C4-2B (cell line): ENCODE data around the gene TANC1.

ENCODE experiments used
- H3K27ac ChIP-seq: fragments of 450-650 bp; 2 replicates; pipeline ENCODE4 v1.5.1; 2017
- ZFX ChIP-seq: fragments of 450-650 bp; IDR thresholded peaks from 2 replicates; pipeline ENCODE4 v1.6.1; 2017
- TF ChIP-seq, protein P1 (sequence below): fragments of 450-650 bp; conservative IDR thresholded peaks from 2 replicates; pipeline ENCODE4 v1.5.1; 2017; ENCODE audit warnings: mild to moderate bottlenecking

The TANC1 gene

DNA sequence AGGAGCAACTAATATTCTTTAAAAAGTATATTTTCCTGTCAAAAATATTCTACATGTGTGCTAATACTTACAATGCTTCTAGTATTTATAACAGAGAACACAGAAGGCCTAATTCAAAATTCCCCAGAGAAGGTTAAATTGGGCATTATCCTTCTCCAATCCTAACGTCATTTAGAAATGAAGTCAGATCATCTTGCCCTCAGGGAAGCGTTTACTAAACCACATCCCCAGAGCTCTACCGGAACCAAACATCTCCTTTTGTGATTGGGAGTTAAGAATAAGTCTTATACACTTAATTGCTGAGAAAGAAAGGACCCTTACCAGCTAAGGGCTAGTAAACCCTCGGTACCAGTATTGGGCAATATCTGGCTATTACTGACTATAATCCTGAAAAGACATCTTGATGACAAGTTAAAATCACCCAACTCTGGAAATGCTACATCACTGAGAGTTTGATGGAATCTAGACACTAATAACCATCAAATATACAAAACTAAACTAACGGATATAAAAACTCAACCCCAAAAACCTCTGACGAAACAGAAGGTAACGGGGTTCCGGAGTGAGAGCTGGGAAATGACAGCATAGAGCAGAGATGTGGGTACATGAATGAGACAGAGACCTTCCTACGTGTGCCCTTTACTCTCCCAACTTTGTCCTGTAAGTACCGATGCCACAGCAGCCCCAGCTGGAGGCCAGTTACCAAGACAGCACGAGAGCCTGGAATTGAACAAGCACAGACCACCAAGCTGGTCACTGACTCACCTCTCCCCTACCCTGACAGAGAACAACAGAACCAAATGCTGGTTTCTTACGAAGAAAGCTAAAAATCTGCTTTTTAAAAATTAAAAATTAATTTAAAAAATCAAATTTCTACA is 283.1 kb downstream of the TANC1 start:
- TF ChIP-seq, protein P1, sequence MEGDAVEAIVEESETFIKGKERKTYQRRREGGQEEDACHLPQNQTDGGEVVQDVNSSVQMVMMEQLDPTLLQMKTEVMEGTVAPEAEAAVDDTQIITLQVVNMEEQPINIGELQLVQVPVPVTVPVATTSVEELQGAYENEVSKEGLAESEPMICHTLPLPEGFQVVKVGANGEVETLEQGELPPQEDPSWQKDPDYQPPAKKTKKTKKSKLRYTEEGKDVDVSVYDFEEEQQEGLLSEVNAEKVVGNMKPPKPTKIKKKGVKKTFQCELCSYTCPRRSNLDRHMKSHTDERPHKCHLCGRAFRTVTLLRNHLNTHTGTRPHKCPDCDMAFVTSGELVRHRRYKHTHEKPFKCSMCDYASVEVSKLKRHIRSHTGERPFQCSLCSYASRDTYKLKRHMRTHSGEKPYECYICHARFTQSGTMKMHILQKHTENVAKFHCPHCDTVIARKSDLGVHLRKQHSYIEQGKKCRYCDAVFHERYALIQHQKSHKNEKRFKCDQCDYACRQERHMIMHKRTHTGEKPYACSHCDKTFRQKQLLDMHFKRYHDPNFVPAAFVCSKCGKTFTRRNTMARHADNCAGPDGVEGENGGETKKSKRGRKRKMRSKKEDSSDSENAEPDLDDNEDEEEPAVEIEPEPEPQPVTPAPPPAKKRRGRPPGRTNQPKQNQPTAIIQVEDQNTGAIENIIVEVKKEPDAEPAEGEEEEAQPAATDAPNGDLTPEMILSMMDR, result no peak
- no peak for TF ChIP-seq ZFX

DNA sequence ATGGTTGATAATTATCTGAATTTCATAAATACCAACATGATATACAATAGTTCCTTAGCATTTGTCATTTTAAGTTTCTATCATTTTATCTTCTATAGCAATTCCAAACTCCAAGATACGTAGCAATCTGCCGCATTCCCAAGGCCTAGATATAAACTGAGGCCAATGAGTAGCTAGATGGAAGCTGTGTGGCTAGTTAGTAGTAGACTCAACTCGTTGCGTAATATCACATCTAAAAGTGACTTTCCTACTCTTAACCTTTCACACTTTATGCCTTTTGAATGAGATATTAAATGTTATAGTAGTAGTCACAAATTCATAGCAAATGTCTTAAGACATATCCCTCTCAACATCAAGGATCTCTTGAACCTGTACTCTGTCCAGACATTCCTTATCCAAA is 284.5 kb downstream of the TANC1 start:
- no peak overlapping the region for H3K27ac ChIP-seq
- TF ChIP-seq, protein P1, result no peak
- no peak for TF ChIP-seq ZFX

More for the DNA sequence above, 283.1 kb downstream of the TANC1 start:
- no peak overlapping the region for H3K27ac ChIP-seq

DNA sequence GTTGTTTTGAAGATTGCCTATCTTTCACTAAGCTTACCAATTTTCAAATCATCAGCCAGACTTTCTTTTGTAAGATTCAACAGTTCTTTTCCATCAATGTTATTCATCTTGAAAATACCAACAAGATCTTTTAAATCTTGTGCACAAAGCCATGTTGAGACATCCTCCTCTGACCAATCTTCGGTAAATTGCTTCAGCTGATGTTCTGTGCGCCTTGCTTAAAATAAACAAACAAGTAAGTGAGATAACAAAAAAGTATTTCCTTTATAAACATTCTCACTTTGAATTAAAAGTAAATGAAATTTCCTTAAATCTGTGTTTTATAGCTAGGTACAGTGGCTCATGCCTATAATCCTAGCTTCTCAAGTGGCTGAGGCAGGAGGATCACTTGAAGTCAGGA is 287.7 kb downstream of the TANC1 start:
- H3K27ac ChIP-seq, result no peak overlapping the region
- no peak for TF ChIP-seq ZFX
- TF ChIP-seq, protein P1, result no peak

DNA sequence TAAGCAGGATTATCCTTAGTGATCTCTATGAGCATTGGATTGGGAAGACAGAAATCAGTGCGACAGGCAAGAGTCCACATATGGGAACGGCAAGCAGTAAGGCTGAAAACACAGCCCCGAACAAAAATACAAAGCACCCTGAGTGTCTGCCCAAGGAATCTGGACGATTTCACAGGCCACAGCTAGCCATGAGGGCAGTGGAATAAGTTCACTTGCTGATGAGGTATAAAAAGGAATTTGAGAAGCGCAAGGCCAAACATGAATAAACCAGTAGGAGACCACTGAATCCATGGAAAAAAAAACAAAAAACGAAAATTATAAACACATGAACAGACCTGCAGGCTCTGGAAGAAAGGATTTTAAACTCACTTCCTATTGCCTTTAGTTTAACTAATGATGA is 293.8 kb downstream of the TANC1 start:
- no peak for TF ChIP-seq ZFX
- TF ChIP-seq, protein P1, result no peak
- H3K27ac ChIP-seq, result no peak overlapping the region

DNA sequence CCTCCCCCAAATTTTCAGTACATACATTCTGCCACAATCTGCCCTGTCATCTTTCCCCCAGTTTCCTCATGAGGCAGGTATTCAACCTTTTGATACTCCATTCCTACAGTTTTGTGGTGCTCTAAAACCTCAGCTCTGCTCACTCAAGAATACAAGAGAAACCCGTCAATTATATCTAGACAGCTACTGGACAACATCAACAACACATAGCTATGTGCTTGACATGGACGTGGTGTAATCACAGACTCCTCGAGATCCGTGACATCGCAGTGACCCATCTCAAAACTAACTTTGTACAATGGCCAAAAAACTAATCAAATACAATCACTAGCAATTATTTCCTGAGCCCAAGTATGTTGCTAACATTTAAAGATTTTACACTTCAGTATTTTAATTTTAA is 294.5 kb downstream of the TANC1 start:
- TF ChIP-seq ZFX, result no peak
- TF ChIP-seq, protein P1, result no peak
- no peak overlapping the region for H3K27ac ChIP-seq

DNA sequence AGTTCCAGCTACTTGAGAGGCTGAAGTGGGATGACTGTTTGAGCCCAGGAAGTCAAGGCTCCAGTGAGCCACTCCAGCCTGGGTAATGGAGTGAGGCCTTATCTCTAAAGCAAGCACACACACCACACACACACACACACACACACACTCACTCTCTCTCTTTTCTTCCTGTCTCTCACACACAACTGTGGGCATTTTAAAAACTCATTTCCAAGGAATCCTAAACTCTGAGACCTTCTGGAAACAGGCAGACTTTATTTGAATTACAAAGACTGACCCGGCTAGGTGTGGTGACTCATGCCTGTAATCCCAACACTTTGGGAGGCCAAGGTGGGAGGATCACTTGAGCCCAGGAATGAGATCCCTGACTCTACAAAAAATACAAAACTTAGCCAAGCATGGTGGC is 296.7 kb downstream of the TANC1 start:
- no peak overlapping the region for H3K27ac ChIP-seq
- TF ChIP-seq, protein P1, result no peak

DNA sequence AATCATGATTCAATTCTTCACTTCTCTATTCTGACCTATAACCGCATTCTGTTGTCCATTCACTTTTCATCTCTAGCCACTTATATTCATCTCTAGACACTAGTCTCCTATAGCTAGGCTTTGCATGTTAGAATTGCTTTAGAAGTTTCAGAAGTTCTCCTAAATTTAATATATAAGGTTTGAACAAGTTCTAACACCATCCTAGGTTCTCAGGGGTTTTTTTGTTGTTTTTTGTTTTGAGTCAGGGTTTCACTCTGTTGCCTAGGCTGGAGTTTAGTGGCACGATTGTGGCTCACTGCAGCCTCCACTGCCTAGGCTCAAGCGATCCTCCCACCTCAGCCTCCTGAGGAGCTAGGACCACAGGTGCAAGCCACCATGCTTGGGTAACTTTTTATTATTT is 298.1 kb downstream of the TANC1 start:
- TF ChIP-seq, protein P1, result no peak
- TF ChIP-seq ZFX, result no peak
- no peak overlapping the region for H3K27ac ChIP-seq
